GM12891 (cell line): ENCODE results near the gene EEF1G.
A peak's percentile ranks its signal among the peaks of the same experiment; 100 is the strongest.

Source experiments
- DNase-seq: peaks from one replicate; pipeline ENCODE4 v3.0.0; 2011; ENCODE audit warnings: low spot score; ENCODE audit not compliant: insufficient read length
- FAIRE-seq: peaks from 2 replicates; lab custom pipeline; 2011; peaks lifted over from hg19 to GRCh38; lab: Jason Lieb, UNC
- PAX5 ChIP-seq: IDR thresholded peaks from 2 replicates; pipeline ENCODE4 v1.6.1; 2011; ENCODE audit warnings: low read length, moderate library complexity, mild to moderate bottlenecking; ENCODE audit not compliant: insufficient read depth, severe bottlenecking
- POLR2A ChIP-seq: IDR thresholded peaks from 2 replicates; pipeline ENCODE4 v1.6.1; 2011; ENCODE audit warnings: low read depth, low read length, control low read depth
- POLR2AphosphoS5 ChIP-seq: IDR thresholded peaks from 2 replicates; pipeline ENCODE4 v1.6.1; 2011; ENCODE audit warnings: low read depth, low read length, control low read depth
- POU2F2 ChIP-seq: IDR thresholded peaks from 2 replicates; pipeline ENCODE4 v1.6.1; 2011; ENCODE audit warnings: low read depth, mild to moderate bottlenecking, control low read depth, low read length, moderate library complexity
- SPI1 ChIP-seq: IDR thresholded peaks from 2 replicates; pipeline ENCODE4 v1.6.1; 2011; ENCODE audit warnings: low read depth, low read length, control low read depth
- TAF1 ChIP-seq: IDR thresholded peaks from 2 replicates; pipeline ENCODE4 v1.6.1; 2011; ENCODE audit warnings: low read depth, low read length, control low read depth

Gene EEF1G

DNA sequence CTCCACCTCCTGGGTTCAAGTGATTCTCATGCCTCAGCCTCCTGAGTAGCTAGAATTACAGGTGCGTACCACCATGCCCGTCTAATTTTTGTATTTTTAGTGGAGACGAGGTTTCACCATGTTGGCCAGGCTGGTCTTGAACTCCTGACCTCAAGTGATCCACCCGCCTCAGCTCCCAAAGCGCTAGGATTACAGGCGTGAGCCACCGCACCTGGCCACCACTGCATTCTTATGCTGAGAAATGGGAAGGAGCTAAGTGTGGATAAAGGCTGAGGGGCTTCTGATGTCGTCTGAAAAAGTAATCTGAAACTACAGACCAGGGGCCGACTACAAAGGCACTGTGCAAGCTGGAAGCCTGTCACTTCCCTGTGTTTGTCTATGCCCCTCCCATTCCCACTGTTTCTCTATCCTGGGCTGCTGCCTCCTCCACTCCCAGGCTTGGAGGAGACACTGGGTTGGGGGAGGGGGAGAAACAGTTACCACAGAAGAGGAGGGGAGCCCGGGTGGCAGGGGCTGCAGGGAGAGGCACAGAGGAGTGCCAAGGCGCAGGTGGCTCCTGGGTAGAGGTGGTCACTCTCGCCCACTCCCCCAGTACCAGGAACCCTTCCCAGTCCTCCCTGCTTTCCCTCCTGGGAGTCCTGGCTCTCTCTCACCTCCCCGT is 30.9 kb upstream of the EEF1G start:
- FAIRE-seq (no peak), DNase-seq (no peak)
- no peak for TF ChIP-seq SPI1

DNA sequence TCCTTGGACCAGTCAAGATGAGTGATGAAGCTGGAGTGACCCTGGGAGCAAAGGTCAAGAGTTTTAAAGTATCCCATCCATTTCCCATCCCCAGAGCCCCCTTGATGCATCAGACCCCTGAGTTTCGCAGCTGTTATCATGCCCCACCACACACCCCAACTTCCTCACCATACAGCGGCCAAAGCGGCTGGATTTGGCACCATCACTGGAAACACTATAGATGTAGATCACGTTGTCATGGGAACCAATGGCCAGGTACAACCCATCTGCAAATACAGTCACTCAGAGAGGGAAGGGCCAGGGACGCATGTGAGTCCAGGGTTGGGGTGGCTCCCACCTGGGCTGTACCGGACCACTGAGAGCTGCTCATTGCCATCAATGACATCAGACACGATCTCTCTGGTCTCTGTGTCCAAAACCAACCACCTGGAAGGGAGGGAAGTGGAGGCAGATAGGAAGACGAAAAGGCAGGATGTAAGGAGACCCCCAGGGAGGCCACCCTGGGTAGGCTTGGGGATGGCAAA is 30.1 kb upstream of the EEF1G start:
- no peak for DNase-seq
- FAIRE-seq: no peak
- no peak for TF ChIP-seq POLR2AphosphoS5
- no peak for TF ChIP-seq POLR2A
- TF ChIP-seq SPI1: no peak
- TF ChIP-seq TAF1: no peak
- no peak for TF ChIP-seq PAX5
- no peak for TF ChIP-seq POU2F2

DNA sequence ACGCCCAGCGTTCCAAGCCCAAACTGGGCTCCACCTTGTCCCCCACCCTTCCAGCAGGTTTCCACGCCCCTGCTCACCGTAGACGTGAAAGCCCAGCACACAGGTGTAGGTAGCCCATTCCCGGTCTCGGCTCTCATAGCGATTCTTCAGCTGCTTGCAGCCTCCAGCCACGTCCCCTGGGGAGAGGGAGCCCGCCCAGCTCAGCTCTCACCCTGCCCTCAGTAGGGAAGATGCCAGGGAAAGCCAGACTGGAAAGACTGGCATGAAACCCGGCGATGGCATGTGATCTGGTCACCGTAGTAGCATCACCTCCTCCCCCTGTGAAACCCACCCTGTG is 29.3 kb upstream of the EEF1G start:
- TF ChIP-seq POU2F2: no peak
- no peak for TF ChIP-seq TAF1
- FAIRE-seq (no peak), DNase-seq (no peak)

DNA sequence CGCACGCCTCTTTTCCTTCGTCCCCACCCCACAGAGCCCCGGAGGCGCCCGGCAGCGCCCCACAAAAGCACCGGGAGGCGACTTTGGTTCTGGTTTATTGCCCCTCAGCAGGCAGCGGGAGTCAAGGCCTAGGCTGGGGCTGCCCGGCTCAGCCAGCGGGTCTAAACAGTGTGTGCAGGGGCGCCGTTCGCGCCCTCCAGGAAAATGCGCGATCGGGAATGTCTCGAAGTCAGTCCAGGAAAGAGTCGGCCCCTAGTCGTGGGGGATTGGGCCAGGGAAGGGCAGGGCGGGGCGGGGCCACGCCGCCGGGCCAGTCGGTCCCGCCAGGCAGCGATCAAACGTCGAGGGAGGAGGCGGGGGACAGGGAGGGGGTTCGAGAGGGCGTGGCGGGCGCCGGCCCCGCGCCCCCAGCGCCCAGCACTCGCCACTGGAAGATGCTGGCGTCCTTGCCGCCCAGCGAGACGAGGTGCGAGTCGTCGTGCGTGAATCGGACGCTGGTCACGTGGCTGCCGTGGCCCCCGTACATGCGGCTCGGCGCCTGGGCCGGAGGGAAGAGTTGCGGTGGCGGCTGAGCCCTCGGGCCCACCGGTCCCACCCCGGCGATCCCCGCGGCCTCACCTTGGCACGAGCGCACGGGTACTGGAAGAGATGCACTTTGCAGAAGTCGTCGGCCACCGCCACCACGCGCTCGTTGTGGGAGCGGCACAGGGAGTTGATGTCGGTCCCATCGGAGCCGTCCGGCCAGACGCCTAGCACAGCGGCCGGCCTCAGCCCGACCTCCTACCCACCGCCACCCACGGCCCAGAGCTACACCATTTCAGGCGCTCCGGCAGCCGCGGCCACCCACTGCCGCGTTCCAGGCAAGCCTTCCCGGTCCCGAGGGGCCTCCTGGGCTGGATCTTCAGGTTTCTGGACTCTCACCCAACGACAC is 28.7 kb upstream of the EEF1G start:
- no peak for TF ChIP-seq POLR2A
- TF ChIP-seq POU2F2: no peak
- no peak for TF ChIP-seq SPI1
- no peak for TF ChIP-seq PAX5
- no peak for TF ChIP-seq TAF1
- no peak for TF ChIP-seq POLR2AphosphoS5
- FAIRE-seq (no peak), DNase-seq (no peak)

DNA sequence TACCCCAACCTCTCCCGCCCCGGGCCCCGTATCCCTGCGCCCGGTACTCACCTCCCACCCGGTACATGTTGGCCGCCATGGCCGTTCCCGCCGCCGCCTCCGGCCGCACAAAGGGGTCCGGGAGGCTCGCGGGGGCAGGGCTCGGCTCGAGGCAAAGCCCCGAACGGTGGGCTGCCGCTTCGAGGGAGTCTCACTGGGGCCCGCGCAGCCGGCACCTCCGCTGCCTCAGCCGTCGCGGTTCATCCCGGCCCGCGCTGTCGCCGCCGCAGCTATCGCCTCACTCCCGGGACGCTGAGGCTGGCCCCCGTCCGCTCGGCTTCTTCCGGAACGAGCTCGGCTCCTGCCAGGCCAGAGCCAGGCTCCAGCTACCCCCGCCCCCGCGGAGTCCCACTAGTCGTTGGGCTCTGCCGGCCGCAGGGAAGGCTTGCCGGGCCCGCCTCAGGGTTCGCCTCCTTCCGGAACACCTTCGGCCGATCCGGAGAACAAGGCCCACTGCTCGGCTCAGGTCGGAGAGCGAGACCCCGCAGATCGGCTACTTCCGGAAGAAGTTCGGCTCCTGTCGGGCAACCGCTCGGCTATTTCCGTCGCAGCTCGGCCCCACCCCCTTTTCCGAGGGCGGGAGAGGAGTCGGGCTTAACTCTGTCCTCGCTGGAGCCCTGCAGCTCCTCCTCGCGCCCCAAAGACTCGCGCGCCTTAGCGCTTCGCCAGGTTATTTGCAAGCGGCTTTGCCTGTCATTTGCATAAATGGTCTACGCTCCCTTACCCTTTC is 27.9 kb upstream of the EEF1G start, which contains the start of gene MTA2:
Gene MTA2, minus strand, starts transcription at position 494 of the 769 bp plus-strand sequence. Its CDS starts 415 bp downstream, at position 79.
- FAIRE-seq (peak; percentile 98), DNase-seq (peak; percentile 98)
- TF ChIP-seq SPI1: no peak
- TF ChIP-seq POLR2AphosphoS5: peak; percentile 62
- TF ChIP-seq POLR2A: peak; percentile 50; the same call in 1 of the 2 replicates
- TF ChIP-seq TAF1: 0 out of 2 replicates have a peak, but pooled peaks have one; percentile 24
- no peak for TF ChIP-seq PAX5
- peak; percentile 98 for TF ChIP-seq POU2F2

DNA sequence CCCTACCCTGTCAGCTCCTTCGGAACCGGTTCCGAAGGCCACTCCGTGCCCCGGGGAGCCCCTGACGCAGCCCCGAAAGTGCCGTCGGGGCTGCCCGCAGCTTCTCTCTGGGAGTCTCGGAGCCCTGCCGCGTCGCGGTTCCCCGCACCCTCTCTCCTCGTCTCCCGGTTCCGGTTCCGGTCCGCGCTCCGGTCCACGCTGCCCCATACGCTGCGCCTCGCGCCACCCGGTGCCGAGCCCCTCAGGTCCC is 27.4 kb upstream of the EEF1G start:
- DNase-seq: no peak
- TF ChIP-seq PAX5 (no peak), POU2F2 (no peak)
- FAIRE-seq: peak; percentile 80

DNA sequence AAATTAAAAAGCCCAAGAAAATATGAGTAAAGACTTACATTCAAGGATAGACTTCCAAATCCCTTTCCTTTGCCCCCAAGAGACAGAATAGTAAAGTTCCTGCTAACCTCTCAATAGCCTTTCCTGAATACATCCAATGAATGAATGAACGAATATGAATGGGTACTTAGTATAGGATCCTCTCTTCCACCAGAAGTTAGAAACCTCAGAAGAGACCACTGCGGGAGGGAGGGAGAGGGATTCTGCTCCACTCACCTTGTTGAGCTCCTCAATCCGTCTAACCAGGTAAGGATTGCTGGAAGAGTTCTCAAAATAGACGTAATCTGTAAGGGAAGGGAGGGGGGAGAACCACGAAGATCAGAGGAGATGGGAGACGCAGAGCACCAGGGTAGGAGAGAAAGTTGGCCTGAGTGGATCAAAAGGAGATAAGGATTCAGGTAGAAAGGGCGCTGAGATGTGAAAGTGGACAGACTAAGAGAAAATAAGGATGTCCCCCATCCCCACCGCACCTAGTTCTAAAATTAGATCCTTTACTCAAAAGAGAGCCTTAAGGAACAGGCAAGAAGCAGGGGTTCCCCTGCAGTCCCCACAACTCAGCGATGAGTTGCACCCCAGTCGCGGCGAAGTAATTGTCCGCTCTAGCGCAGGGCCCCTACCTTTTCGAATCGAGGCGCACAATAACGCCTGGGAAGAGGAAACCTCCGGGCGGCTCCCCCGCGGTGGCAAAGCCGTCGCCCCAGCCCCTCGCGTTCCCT is 26.9 kb upstream of the EEF1G start:
- DNase-seq: no peak
- no peak for FAIRE-seq
- peak; percentile 46; the same call in 1 of the 2 replicates for TF ChIP-seq POLR2A
- TF ChIP-seq POLR2AphosphoS5: no peak

DNA sequence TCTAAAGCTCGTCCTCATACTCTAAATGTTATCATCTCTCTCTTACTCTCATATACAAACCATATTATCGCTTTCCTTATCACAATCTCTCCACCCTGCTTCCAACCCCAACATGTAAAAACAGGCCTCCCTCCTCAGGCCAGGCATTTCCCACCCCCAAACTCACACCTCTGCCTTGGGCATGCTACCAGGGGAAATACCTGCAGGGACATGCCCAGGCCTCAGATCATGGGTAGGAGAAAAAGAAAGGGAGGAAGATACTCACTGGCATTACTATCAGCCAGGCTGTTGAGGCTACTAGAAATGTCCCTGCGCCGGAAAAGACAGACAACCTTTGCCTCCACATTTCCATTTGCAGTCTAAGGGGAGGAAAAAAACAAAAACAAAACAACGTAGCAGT is 26.2 kb upstream of the EEF1G start:
- FAIRE-seq: no peak
- no peak for TF ChIP-seq POLR2AphosphoS5
- DNase-seq: no peak

DNA sequence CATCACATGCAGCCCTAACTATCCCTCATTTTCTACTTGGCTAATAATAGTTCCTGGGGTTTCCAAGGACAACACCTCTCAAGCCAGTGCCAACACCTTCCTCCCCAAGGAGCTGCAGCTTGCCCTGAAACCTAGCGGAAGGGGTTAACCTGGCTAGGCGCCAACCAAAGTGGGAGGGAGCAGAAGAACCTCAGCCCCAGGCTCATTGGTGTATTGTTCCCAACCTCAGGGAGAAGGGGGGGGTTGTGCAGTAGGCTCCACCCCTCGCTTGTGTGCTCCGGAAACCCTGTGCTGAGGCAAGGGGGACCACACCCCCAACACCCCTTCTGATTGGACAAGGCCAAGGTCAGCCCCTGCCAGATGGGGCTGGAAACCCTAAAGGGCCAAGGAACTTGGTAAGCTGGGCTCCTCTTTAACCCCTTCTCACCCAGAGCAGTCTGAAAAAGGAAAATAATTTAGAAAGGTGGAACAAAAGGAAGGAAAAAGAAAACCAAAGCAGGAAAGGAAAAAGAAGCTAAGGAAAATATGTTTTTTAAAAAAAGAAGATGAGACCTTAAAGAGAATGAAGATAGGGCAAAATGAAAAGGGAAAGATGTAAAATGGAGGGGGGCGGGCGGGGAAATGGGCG is 25.5 kb upstream of the EEF1G start:
- FAIRE-seq (peak; percentile 98), DNase-seq (peak; percentile 92)
- TF ChIP-seq POLR2AphosphoS5 (peak; percentile 69), TAF1 (no peak), POLR2A (peak; percentile 28; the same call in 1 of the 2 replicates)
